A549 (cell line): Measurements from ENCODE around the gene PAFAH1B2.

Experiments
- POLR2A ChIP-seq: IDR thresholded peaks from 2 replicates; pipeline ENCODE4 v1.6.1; 2012; ENCODE audit warnings: mild to moderate bottlenecking, low read length
- ZFP36 ChIP-seq: fragments of 450-650 bp; IDR thresholded peaks from 2 replicates; pipeline ENCODE4 v1.6.1; 2014; ENCODE audit warnings: borderline replicate concordance; ENCODE audit not compliant: partially characterized antibody
- TF ChIP-seq, protein P1 (sequence below): fragments of 200-600 bp; sonication (generic); IDR thresholded peaks from 2 replicates; pipeline ENCODE4 v1.6.1; 2016; ENCODE audit warnings: antibody characterized with exemption, mild to moderate bottlenecking, moderate library complexity
- TF ChIP-seq, protein P2 (sequence below): IDR thresholded peaks from 2 replicates; pipeline ENCODE4 v1.6.1; 2012
- TF ChIP-seq, protein P3 (sequence below): fragments of >200 bp; sonication (Bioruptor Twin); formaldehyde crosslinking; IDR thresholded peaks from 3 replicates; pipeline ENCODE4 v1.5.1; 2016

DNA sequence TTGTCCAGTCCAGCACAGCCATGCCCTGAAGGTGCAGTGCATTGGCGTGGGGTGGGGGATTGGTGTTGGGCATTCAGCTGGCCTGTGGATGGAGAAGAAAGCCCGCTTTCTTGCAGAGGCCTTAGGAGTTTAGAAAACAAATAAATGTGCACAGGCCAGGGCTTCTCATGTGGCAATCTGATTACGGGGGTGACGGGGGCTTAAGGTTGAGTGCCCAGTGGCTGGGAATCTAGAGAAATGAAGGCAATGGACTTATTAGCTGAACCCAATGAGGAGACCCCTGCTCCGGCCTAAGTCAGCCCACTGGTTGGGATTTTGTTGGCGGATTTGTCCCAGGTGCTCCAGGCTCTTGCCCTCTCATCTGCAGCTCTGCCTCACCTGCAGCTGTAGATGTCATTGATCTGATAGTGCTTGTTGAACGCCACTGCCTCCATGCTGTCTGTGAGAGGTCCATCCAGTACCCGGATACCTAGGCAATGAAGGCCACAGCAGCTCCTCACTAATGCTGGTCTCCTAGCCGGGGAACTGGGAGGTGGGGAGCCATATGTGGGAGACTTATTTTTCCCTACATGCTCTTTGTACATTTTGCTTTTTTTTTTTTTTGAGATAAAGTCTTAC lies 81.6 kb downstream of the PAFAH1B2 start:
- TF ChIP-seq, protein P1, sequence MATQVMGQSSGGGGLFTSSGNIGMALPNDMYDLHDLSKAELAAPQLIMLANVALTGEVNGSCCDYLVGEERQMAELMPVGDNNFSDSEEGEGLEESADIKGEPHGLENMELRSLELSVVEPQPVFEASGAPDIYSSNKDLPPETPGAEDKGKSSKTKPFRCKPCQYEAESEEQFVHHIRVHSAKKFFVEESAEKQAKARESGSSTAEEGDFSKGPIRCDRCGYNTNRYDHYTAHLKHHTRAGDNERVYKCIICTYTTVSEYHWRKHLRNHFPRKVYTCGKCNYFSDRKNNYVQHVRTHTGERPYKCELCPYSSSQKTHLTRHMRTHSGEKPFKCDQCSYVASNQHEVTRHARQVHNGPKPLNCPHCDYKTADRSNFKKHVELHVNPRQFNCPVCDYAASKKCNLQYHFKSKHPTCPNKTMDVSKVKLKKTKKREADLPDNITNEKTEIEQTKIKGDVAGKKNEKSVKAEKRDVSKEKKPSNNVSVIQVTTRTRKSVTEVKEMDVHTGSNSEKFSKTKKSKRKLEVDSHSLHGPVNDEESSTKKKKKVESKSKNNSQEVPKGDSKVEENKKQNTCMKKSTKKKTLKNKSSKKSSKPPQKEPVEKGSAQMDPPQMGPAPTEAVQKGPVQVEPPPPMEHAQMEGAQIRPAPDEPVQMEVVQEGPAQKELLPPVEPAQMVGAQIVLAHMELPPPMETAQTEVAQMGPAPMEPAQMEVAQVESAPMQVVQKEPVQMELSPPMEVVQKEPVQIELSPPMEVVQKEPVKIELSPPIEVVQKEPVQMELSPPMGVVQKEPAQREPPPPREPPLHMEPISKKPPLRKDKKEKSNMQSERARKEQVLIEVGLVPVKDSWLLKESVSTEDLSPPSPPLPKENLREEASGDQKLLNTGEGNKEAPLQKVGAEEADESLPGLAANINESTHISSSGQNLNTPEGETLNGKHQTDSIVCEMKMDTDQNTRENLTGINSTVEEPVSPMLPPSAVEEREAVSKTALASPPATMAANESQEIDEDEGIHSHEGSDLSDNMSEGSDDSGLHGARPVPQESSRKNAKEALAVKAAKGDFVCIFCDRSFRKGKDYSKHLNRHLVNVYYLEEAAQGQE: no peak
- TF ChIP-seq POLR2A (no peak), ZFP36 (no peak)
- TF ChIP-seq, protein P2, sequence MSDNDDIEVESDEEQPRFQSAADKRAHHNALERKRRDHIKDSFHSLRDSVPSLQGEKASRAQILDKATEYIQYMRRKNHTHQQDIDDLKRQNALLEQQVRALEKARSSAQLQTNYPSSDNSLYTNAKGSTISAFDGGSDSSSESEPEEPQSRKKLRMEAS: no peak
- TF ChIP-seq, protein P3, sequence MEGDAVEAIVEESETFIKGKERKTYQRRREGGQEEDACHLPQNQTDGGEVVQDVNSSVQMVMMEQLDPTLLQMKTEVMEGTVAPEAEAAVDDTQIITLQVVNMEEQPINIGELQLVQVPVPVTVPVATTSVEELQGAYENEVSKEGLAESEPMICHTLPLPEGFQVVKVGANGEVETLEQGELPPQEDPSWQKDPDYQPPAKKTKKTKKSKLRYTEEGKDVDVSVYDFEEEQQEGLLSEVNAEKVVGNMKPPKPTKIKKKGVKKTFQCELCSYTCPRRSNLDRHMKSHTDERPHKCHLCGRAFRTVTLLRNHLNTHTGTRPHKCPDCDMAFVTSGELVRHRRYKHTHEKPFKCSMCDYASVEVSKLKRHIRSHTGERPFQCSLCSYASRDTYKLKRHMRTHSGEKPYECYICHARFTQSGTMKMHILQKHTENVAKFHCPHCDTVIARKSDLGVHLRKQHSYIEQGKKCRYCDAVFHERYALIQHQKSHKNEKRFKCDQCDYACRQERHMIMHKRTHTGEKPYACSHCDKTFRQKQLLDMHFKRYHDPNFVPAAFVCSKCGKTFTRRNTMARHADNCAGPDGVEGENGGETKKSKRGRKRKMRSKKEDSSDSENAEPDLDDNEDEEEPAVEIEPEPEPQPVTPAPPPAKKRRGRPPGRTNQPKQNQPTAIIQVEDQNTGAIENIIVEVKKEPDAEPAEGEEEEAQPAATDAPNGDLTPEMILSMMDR: no peak
